Dedifferentiated amniotic fluid mesenchymal stem cell (primary cell): Measurements from ENCODE around the gene CCDC201.
"Not testable (repeated sequence)": the region's sequence is repeated elsewhere in the genome, so short reads cannot be mapped to it uniquely, and the experiment has no call there.

ENCODE experiments used
- DNase-seq: peaks from one replicate; pipeline ENCODE4 v3.0.0-alpha.2; 2016; ENCODE audit errors: extremely low spot score

CCDC201 gene

GRCh38 chr7:45817913-45818312 lies 55.0 kb downstream of the CCDC201 start:
- not testable (repeated sequence) for DNase-seq

GRCh38 chr7:45817016-45817415 lies 55.9 kb downstream of the CCDC201 start:
- DNase-seq, result not testable (repeated sequence)

GRCh38 chr7:45814216-45815118 lies 58.4 kb downstream of the CCDC201 start:
- DNase-seq, result not testable (repeated sequence)

- DNase-seq, result not testable (repeated sequence)
Observed at GRCh38 chr7:45813771-45814170, 59.1 kb downstream of the CCDC201 start.

- DNase-seq, result no peak
Observed at GRCh38 chr7:45812946-45813345, 59.9 kb downstream of the CCDC201 start.

- DNase-seq, result not testable (repeated sequence)
Observed at GRCh38 chr7:45811652-45812234, 61.1 kb downstream of the CCDC201 start.

- DNase-seq, result not testable (repeated sequence)
Observed at GRCh38 chr7:45810451-45811005, 62.4 kb downstream of the CCDC201 start.
